Placental pericyte (primary cell): ENCODE results near the gene KPRP. TPM values are rescaled to one million over a fixed set of nuclear protein-coding genes. Genes with fewer than 3 reads are reported as not detected.

Experiments used
- total RNA-seq: library from RNA; depleted of rRNA; stranded (reverse); fragments of >200 nt; gene quantifications from 2 replicates; pipeline ENCODE4 v1.2.3, GENCODE V29; 2012

Gene KPRP, protein sequence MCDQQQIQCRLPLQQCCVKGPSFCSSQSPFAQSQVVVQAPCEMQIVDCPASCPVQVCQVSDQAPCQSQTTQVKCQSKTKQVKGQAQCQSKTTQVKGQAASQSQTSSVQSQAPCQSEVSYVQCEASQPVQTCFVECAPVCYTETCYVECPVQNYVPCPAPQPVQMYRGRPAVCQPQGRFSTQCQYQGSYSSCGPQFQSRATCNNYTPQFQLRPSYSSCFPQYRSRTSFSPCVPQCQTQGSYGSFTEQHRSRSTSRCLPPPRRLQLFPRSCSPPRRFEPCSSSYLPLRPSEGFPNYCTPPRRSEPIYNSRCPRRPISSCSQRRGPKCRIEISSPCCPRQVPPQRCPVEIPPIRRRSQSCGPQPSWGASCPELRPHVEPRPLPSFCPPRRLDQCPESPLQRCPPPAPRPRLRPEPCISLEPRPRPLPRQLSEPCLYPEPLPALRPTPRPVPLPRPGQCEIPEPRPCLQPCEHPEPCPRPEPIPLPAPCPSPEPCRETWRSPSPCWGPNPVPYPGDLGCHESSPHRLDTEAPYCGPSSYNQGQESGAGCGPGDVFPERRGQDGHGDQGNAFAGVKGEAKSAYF
- total RNA-seq: not detected in 2 replicates

GRCh38 chr1:152757747-152758146 is at the start of gene KPRP:
KPRP (plus strand) TSS chr1:152758025; CDS start chr1:152759589, 1,564 bp downstream.

DNA sequence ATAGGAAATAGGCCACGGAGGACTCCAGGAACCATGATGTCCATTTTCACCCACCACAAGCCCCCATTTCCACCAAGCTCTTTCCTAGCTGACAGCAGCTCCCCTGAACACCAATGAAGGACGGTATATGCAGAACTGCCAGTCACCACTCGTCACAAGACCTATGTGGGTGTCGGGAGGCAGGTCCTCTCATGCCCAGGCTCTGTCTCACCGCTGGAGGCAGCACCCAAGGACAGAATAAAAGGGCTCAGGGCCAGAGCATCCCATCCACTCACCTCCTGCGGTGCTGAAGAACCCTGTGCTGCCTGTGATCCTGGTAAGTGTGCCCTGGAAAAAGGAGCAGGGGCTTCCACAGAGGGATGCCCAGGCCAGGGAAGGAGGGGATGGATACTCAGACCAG is 17.1 kb downstream of the KPRP start, which contains the start of gene LCE1F:
LCE1F (plus strand) TSS at position 266 of the 400 bp plus-strand sequence. CDS start 1,232 bp downstream, outside the sequence.

GRCh38 chr1:152786077-152786476 is 28.3 kb downstream of the KPRP start, which contains the start of gene LCE1E:
LCE1E (plus strand) TSS chr1:152786257; CDS start chr1:152787300, 1,043 bp downstream.

DNA sequence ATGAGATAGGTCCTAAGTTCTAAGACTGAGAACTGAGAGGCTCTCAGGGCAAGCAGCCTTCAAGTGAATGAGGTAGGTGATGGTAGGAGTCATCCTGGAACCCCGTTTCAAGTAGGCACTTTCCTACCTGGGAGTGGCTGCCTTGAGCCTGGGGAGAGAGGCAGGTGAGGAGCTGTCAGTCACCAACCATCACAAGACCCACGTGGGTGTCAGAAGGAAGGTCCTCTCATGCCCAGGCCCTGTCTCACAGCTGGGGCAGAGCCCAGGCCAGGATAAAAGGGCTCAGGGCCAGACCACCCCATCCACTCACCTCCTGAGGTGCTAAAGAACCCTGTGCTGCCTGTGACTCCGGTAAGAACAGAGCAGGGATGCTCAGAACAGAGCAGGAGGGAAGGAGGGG is 38.6 kb downstream of the KPRP start, which contains the start of gene LCE1D:
LCE1D (plus strand) TSS at position 301 of the 400 bp plus-strand sequence. CDS start 1,074 bp downstream, outside the sequence.

GRCh38 chr1:152806576-152806975 is 48.8 kb downstream of the KPRP start, which contains the start of gene LCE1C:
LCE1C (minus strand) TSS chr1:152806651; CDS start chr1:152805478, 1,173 bp downstream.

Other genes starting within 250 kb of the KPRP start
- not detected in 2 replicates for gene LCE5A, start 247.2 kb upstream of the KPRP start, total RNA-seq
- gene CRCT1, start 243.5 kb upstream of the KPRP start, total RNA-seq: not detected in 2 replicates
- gene LCE3E, start 191.2 kb upstream of the KPRP start, total RNA-seq: not detected in 2 replicates
- not detected in 2 replicates for gene LCE3D, start 177.5 kb upstream of the KPRP start, total RNA-seq
- gene LCE3C, start 157.8 kb upstream of the KPRP start, total RNA-seq: not detected in 2 replicates
- not detected in 2 replicates for gene LCE3B, start 144.2 kb upstream of the KPRP start, total RNA-seq
- gene LCE3A, start 134.9 kb upstream of the KPRP start, total RNA-seq: not detected in 2 replicates
- not detected in 2 replicates for gene LCE2D, start 94.6 kb upstream of the KPRP start, total RNA-seq
- gene LCE2C, start 82.7 kb upstream of the KPRP start, total RNA-seq: not detected in 2 replicates
- not detected in 2 replicates for gene LCE2B, start 71.9 kb upstream of the KPRP start, total RNA-seq
- gene LCE2A, start 59.7 kb upstream of the KPRP start, total RNA-seq: 0.57 TPM in 1 of 2 replicates, not detected in the other
- not detected in 2 replicates for gene LCE4A, start 49.9 kb upstream of the KPRP start, total RNA-seq
- gene LCE1F, start 17.1 kb downstream of the KPRP start, total RNA-seq: not detected in 2 replicates
- gene LCE1E, start 28.2 kb downstream of the KPRP start, total RNA-seq: not detected in 2 replicates
- not detected in 2 replicates for gene LCE1D, start 38.7 kb downstream of the KPRP start, total RNA-seq
- gene LCE1C, start 48.6 kb downstream of the KPRP start, total RNA-seq: not detected in 2 replicates
- gene LCE1B, start 53.9 kb downstream of the KPRP start, total RNA-seq: not detected in 2 replicates
- gene LCE1A, start 69.4 kb downstream of the KPRP start, total RNA-seq: not detected in 2 replicates
- gene LCE6A, start 84.8 kb downstream of the KPRP start, total RNA-seq: not detected in 2 replicates
- not detected in 2 replicates for gene LCE7A, start 102.0 kb downstream of the KPRP start, total RNA-seq
- not detected in 2 replicates for gene SMCP, start 120.3 kb downstream of the KPRP start, total RNA-seq
- gene IVL, start 150.5 kb downstream of the KPRP start, total RNA-seq: 0.14 TPM in 1 of 2 replicates, not detected in the other
- gene SPRR5, start 189.2 kb downstream of the KPRP start, total RNA-seq: not detected in 2 replicates
- not detected in 2 replicates for gene SPRR4, start 212.6 kb downstream of the KPRP start, total RNA-seq
- not detected in 2 replicates for gene SPRR1A, start 226.1 kb downstream of the KPRP start, total RNA-seq
- not detected in 2 replicates for gene SPRR3, start 243.7 kb downstream of the KPRP start, total RNA-seq